SK-N-SH treated with all-trans-retinoic acid at 6 μM for 48 hours (cell line): ENCODE data around the gene PEX5L.

Experiments
- CREB5 ChIP-seq: fragments of 250-450 bp; sonication (Bioruptor Pico); IDR thresholded peaks from 2 replicates; pipeline ENCODE4 v1.5.1; 2020; ENCODE audit warnings: low read depth, mild to moderate bottlenecking, moderate library complexity
- RARB ChIP-seq: fragments of 250-450 bp; sonication (Bioruptor Pico); IDR thresholded peaks from 2 replicates; pipeline ENCODE4 v1.8.0; 2021; ENCODE audit warnings: mild to moderate bottlenecking, moderate library complexity

DNA sequence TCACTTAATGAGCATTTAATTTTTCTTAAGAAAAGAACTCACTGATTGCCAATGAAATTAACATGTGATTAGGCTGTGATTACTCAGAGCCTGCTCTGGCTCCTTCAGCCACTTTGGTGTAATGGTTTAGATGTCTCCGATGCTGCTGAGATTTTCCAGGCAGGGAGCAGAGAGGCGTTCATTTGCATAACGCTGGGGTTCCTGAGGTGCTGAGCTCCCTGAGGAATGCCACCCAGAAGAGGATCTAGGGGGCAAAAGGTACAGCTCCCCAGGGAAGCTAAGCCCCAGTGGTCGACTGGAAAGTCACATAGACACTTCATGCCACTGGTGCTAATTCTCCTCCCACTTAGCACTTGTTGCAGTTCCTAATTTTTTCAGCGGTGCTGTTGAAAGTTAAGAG, 264.4 kb downstream of the PEX5L start:
- TF ChIP-seq CREB5 (CRISPR knock-in tag) (no peak), RARB (CRISPR knock-in tag) (no peak)
